Measurements from ENCODE around the gene HEATR5A. TPM values are rescaled to one million over a fixed set of nuclear protein-coding genes. Genes with fewer than 3 reads are reported as not detected.

HEATR5A gene
- total and polyA plus RNA-seq, 2 of the 13 experiments (the other 11 are each of a cell fraction or from before 2014, with no cell fraction given), result 36.4 to 105 TPM

DNA sequence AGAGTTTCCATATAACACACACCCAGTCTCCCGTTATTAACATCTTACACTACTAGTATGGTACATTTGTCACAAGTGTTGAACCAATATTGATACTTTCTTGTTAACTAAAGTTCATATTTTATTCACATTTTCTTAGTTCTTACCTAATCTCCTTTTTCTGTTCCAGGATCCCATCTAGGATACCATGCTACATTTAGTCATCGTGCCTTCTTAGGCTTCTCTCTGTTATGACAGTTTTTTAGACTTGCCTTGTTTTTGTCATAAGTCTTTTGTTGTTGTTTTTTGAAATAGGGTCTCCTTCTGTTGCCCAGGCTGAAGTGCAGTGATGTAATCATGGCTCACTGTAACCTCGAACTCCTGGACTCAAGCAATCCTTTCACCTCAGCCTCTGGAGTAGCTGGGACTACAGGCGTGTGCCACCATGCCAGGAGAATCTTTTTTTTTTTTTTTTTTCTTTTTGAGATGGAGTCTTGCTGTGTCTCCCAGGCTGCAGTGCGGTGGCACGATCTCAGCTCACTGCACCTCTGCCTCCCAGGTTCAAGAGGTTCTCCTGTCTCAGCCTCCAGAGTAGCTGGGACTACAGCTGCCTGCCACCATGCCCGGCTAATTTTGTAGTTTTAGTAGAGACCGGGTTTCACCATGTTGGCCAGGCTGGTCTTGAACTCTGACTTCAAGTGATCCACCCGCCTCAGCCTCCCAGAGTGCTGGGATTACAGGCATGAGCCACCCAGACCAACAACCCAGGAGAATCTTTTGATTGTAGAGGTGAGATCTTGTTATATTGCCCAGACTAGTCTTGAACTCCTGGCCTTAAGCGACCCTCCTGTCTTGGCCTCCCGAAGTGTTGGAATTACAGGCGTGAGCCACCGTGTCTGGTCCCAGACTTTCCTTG is 153.7 kb downstream of the HEATR5A start (continued):
- no peak for TF ChIP-seq MIER3 (CRISPR knock-in tag; IDR thresholded peaks at IDR 0.05; ENCODE audit: borderline replicate concordance)
- TF ChIP-seq SMYD3 (CRISPR knock-in tag; IDR thresholded peaks at IDR 0.05), result peak; percentile 31; the same call in 1 of the 2 replicates
- TF ChIP-seq ZFP91 (CRISPR knock-in tag; IDR thresholded peaks at IDR 0.05; ENCODE audit: borderline replicate concordance), result peak; percentile 28; the same call in 1 of the 2 replicates
- peak; percentile 72; the same call in 1 of the 2 replicates for TF ChIP-seq ZNF790 (CRISPR knock-in tag; IDR thresholded peaks at IDR 0.05; ENCODE audit: borderline replicate concordance)
- 0 out of 2 replicates have a peak, but pooled peaks have one; percentile 5 for TF ChIP-seq NCOA2 (CRISPR knock-in tag; IDR thresholded peaks at IDR 0.05)
- TF ChIP-seq, protein P1, sequence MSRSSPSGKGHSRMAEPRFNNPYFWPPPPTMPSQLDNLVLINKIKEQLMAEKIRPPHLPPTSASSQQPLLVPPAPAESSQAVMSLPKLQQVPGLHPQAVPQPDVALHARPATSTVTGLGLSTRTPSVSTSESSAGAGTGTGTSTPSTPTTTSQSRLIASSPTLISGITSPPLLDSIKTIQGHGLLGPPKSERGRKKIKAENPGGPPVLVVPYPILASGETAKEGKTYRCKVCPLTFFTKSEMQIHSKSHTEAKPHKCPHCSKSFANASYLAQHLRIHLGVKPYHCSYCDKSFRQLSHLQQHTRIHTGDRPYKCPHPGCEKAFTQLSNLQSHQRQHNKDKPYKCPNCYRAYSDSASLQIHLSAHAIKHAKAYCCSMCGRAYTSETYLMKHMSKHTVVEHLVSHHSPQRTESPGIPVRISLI (CRISPR knock-in tag; IDR thresholded peaks at IDR 0.05; ENCODE audit: borderline replicate concordance), result peak; percentile 37; the same call in 1 of the 2 replicates
- TF ChIP-seq ARNT2 (CRISPR knock-in tag; IDR thresholded peaks at IDR 0.05; ENCODE audit: low read depth), result 0 out of 2 replicates have a peak, but pooled peaks have one; percentile 45
- no peak for TF ChIP-seq ONECUT2 (CRISPR knock-in tag; IDR thresholded peaks at IDR 0.05)
- TF ChIP-seq ZHX2 (IDR thresholded peaks at IDR 0.05; ENCODE audit: low read depth), result 0 out of 2 replicates have a peak, but pooled peaks have one; percentile 30
- no peak for TF ChIP-seq ZHX2 (CRISPR knock-in tag; IDR thresholded peaks at IDR 0.05; ENCODE audit: borderline replicate concordance)
- no peak for TF ChIP-seq FOXA1 (IDR thresholded peaks at IDR 0.05)
- no peak for TF ChIP-seq FOXA1 (CRISPR knock-in tag; IDR thresholded peaks at IDR 0.05)
